ENCODE results near the gene ECE2.

The ECE2 gene

GRCh38 chr3:184272269-184272668 is 3.6 kb upstream of the ECE2 start:
- no peak for ATAC-seq

GRCh38 chr3:184275381-184275701 is 481 bp upstream of the ECE2 start:
- ATAC-seq, result no peak

- ATAC-seq, result no peak
Observed at GRCh38 chr3:184277366-184277765, 1.5 kb downstream of the ECE2 start.

DNA sequence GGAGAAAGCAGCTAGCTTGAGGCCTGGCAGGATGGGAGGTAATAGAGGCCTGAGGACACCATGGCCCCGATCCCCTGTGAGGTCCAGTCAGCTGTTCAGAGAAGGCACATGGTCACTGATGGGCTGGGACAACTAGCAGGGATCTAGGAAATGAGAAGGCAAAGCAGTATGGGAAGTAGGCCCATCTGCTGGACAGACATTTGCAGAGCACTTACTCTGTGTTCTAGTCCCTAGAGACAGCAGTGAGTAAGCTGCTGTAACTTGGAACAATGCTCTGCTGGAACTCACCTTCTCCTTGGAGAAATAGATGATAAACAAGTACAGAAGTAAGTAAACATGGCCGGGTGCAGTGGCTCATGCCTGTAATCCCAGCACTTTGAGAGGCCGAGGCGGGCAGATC is 7.1 kb downstream of the ECE2 start:
- ATAC-seq, result no peak

DNA sequence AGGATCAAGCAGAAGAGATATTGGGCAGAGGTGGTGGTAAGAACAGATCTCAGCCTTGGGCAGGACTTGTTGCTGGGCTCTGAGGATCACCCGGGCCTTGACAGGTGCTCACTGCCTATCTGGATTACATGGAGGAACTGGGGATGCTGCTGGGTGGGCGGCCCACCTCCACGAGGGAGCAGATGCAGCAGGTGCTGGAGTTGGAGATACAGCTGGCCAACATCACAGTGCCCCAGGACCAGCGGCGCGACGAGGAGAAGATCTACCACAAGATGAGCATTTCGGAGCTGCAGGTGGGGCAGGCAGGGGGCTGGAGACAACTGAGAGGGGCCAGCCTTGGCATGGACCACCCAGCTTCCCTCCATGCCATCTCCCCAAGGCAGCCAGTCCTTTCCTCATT is 7.9 kb downstream of the ECE2 start:
- no peak for ATAC-seq

- no peak for ATAC-seq
Observed at GRCh38 chr3:184284696-184285095, 8.9 kb downstream of the ECE2 start.

DNA sequence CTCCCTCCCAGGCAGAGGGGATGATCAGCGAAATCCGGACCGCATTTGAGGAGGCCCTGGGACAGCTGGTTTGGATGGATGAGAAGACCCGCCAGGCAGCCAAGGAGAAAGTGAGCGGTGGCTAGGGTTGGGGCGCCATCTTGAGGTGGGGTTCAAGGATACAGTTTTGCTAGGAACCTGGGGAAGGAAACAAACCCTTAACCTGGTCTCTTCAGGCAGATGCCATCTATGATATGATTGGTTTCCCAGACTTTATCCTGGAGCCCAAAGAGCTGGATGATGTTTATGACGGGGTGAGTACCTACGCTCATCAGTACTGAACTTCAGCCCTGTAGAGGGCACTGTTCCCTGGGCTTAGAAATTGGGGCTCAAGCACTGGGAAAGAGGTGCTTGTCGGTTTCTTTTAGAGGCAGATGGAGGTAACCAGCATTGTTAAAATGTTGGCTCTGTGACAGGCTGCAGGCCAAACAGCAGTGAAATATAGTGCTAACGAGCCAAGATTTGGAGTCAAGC is 13.7 kb downstream of the ECE2 start:
- peak; percentile 50 to 74 for ATAC-seq

DNA sequence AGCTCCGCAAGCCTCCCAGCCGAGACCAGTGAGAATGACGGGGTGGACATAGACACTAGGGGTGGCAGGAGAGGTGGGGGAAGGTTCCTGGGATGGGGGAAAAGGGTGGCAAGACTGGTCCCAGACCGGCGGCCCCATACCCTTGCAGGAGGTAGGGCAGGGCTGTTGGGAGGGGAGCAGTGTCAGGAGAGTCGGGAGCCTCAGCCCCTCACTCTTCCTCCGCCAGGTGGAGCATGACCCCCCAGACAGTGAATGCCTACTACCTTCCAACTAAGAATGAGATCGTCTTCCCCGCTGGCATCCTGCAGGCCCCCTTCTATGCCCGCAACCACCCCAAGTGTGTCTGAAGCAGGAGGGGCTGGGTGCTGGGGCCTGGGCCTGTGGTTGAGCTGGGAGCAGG is 14.5 kb downstream of the ECE2 start:
- ATAC-seq, result no peak

- no peak for ATAC-seq
Observed at GRCh38 chr3:184291044-184291737, 15.4 kb downstream of the ECE2 start.

GRCh38 chr3:184291738-184292445 is 16.1 kb downstream of the ECE2 start:
- no peak for ATAC-seq

DNA sequence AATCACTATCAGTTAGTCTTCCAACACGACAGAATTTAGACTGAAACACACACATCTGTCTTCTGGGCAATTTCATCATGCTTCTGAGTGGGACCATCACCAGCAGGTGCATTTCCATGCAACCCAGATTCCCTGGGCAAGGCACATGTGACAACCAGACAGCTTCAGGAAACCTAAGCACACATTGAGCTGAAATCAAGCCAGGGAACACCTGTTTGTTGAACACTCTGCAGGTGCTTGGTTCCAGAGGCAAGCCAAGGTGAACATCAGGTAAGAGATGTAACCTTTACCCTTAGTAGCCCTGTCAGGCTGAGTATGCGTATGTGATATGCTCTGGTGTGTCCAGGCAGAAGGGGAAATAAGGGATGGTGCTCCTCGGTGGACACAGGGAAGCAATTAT is 19.9 kb downstream of the ECE2 start:
- ATAC-seq, result no peak

DNA sequence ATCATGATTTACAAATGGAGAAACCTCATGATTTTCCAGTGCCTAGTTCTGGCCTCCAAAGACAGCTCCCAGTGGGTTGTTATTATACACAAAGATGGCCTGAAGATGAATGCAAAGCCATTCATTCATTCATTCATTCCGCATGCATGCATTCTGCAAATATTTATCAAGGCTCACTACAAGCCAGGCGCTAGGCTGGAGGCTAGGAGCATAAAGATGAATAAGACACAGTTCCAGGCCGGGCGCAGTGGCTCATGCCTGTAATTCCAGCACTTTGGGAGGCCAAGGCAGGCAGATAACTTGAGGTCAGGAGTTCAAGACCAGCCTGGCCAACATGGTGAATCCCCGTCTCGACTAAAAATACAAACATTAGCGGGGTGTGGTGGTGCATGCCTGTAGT is 20.8 kb downstream of the ECE2 start:
- ATAC-seq, result no peak

- peak; percentile 92 to 98 for ATAC-seq
Observed at GRCh38 chr3:184298759-184299487, 23.1 kb downstream of the ECE2 start, which contains the start of gene PSMD2. PSMD2 (plus strand) TSS chr3:184299241; CDS start chr3:184299267, 26 bp downstream.

GRCh38 chr3:184299488-184300377 is 23.9 kb downstream of the ECE2 start:
- no peak for ATAC-seq

DNA sequence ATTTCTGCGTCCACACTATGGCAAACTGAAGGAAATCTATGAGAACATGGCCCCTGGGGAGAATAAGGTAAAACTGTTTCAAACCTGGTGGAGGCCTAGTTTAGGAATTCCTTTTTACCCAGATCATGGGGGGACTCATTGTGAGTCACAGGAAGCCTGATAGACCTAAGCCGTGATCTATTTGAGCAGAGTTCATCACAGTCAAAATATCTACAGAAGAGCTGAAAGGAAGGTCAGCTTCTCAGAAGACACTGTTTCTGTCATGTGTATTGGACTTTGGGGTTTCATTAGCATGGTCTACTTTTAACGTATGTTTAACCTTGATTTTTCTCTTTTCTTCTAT is 24.5 kb downstream of the ECE2 start:
- no peak for ATAC-seq

DNA sequence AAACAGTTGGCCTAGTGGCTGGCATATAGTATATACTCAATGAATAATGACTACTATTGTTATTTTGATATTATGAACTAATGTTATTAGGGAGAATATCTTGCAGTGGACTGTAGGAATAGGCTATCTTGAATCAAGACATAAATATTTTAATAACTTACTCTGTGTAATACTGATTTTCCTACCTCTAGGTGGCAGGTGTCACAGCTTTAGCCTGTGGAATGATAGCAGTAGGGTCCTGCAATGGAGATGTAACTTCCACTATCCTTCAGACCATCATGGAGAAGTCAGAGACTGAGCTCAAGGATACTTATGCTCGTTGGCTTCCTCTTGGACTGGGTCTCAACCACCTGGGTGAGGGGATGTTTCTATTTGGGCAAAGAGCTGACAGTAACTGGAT is 29.8 kb downstream of the ECE2 start:
- ATAC-seq, result peak in 1 of 2 donors; percentile 61

- ATAC-seq, result no peak
Observed at GRCh38 chr3:184306341-184306972, 30.6 kb downstream of the ECE2 start.

- ATAC-seq, result no peak
Observed at GRCh38 chr3:184307915-184308314, 32.1 kb downstream of the ECE2 start.

DNA sequence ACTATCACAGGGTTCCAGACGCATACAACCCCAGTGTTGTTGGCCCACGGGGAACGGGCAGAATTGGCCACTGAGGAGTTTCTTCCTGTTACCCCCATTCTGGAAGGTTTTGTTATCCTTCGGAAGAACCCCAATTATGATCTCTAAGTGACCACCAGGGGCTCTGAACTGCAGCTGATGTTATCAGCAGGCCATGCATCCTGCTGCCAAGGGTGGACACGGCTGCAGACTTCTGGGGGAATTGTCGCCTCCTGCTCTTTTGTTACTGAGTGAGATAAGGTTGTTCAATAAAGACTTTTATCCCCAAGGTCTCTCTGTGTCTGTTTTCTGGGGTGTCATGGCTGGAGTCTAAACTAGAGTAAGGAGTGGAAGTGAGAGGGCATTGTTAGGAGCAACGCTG is 32.9 kb downstream of the ECE2 start:
- ATAC-seq, result no peak

DNA sequence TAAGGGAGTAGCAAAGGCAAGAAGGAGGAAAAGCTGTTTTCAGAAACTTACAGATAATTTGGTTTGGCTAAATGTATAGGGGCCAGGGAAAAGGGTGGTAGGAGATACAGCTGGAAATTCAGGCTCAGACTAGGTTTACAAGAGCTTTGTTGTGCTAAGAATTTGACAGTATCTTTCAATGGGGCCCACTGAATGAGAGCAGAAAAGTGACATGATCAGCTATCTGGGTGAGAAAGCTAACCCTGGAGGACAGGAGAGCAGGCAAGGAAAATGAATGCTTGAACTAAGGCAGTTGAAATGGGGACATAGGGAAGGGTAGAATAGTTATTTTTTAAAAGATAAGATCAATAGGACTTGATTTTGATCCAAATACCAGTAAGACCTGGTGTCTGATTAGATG is 35.8 kb downstream of the ECE2 start:
- ATAC-seq, result no peak

GRCh38 chr3:184314363-184314699 is 38.5 kb downstream of the ECE2 start, which contains the start of gene EIF4G1:
EIF4G1 (plus strand) TSS chr3:184314606; CDS start chr3:184315797, 1,191 bp downstream.
- peak; percentile 86 for ATAC-seq
